Measurements from ENCODE around the gene KCNJ9.

The KCNJ9 gene

DNA sequence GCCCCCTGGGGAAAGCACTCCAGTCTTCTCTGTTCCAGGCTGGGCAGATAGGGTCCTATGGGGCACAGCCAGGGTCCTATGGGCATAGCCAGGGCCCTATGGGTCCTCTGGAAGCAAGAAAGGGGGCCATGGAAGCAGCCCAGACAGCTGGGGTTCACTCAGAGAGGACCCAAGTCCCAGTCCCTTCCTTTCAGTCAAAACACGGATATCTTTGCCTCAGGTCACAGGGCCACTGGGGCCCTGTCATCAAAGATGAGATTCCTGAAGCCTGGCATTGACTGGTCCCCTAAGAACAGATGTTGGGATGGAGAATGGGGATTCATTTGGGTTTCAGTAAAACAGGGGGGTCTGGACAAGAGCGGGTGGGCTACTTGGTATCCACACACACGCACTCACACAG is 8.5 kb downstream of the KCNJ9 start:
- no peak for DNase-seq

DNA sequence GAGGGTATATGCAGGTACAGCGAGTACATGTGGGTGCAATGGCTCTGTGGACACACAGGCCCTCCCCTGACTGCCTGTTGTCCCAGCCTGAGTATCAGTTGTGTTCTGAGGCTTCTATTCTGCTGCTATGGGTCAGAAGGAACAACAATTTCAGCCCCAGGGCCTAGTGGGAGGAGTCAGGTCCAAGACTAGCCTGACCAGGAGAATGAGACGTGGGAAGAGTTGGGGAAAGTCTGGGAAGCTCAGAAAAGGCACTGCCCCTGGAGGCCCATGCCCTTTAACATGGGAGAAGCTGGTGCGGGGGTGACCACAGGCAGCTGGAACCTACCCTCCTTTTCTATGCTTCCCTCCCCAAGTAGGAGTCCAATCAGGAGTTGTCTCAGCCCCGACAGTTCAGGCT is 9.4 kb downstream of the KCNJ9 start:
- no peak for DNase-seq

DNA sequence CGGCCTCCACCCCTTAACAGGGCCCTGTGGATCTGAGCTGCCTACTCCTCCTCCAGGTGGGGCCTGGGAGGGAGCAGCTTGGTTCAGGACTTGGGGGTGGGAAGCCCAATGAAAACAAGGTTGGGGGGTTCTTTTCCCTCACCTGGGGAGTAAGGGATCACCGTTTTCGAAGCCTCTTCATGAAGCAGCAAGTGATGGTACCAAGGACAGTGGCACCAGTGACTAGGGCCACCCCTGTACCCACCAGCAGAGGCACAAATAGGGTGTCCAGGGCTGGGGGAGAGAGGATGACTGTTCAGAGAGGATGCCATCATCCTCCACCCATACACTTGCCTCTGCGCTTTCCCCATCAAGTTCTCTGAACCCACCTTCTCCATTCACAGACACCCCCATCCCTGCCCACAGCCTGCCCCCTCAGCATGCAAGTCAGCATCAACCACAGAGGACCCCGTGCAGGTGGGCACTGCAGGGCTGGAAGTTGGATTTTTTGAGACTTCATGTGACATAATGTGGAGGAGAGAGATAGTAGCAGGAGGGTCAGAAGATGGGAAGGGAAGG is 10.4 kb downstream of the KCNJ9 start:
- DNase-seq, result no peak

DNA sequence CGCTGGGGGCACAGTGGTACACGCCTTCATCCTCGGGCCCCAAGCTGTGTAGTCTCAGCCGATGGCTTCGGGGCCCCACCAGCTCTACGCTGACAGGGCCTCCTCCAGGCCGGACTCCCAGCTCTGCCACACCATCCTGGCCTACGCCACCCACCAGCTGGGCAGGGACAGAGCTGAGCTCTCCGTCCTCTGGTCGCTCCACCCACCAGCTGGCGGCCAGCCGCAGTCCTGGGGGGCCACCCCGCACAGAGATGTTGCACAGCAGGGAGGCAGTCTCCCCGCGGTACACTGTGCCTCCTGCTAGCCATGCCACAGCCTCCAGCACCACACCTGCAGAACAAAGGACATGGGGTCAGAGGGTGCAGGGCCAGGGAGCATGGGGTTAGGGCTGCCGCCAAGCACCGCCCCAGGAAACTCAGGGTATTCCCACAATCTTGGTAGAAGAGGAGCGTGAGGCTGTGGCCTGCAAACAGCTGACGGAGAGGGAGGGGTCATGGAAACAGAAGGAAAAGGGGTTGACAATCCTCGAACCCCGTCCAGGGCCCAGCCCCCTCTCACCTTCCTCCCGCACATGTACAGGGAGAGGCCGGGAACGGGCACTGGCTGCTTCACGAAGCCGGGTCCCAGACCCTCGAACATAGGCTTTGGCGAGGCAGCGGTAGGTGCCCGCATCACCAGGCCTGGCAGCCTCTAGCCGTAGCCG is 11.2 kb downstream of the KCNJ9 start:
- DNase-seq, result no peak

DNA sequence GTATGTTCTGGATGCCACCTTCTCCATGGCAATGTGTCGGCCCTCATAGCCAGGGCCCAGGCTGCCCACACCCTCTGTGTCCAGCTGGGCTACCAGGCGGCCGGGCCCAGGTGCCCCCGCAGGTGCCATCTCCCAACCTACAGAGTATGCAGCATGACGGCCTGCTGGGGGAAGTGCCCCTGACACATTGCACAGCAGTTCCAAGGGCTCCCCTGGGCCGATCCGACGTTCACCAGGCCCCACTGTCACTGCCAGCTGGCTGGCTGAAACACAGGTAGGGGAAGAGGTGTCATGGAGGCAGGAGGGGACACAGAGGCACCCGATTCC is 11.7 kb downstream of the KCNJ9 start:
- no peak for DNase-seq

DNA sequence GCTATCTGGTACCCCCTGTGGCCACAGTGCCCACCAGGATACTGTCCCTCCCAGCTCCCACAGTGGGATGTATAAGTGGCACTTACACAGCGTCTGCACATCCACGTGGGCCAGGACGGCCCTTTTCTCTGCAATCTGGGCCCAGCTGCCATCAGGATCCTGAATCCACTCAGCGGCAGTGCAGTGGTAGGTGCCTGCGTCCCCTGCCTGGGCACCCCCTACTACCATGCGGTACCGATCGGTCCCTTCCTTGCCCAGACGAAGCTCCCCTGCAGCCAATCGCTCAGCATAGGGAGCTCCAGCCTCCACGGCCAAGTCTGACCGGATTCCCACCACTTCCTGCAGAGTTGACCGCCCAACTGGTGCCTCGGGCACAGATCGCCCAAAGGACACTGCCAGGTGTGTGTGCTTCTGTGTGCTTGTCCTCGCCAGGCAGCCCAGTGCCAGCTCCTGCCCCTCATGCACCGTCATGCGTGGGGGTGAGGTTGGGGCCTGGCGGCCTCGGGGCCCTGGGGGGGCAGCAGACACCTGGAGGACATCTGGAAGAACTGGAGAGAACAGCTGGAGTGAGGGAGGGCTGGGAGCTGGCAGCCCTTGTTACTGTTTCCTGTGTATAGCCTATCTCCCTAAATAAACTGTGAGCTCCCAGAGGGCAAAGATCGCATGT is 12.4 kb downstream of the KCNJ9 start:
- DNase-seq, result no peak

DNA sequence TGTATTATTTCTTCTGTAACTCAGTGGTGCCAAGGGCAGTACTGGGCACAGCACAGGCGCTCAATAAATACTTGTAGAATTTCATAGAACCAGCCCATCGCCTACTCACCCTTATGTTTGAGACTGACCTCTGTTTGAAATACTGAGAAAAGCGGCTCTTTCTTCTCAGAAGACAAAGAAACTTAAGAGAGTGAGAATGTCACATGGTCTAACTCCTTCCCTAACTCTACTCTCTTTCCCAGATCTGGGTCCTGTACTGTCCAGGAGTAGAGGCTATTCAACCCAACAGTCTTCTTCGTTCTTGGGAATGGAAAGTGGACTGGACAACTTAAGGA is 12.9 kb downstream of the KCNJ9 start:
- no peak for DNase-seq

DNA sequence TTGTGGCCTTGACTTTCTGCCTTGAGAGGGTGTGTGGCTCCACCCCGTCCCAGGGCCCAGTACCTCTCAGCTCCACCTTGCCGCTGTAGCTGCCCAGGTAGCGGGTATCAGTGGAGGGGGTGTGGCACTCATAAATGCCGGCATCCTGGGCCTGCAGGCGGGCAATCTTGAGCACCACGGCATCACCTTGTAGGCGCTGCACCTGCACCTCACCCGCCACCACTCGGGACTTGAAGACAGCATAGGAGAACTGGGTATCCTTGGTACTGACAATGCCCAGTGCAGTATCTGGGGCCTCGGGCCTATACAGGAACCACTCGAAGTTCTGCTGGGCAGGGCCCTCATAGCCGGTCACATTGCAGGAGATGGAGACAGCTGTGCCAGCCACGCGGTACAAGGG is 13.5 kb downstream of the KCNJ9 start:
- DNase-seq, result no peak

DNA sequence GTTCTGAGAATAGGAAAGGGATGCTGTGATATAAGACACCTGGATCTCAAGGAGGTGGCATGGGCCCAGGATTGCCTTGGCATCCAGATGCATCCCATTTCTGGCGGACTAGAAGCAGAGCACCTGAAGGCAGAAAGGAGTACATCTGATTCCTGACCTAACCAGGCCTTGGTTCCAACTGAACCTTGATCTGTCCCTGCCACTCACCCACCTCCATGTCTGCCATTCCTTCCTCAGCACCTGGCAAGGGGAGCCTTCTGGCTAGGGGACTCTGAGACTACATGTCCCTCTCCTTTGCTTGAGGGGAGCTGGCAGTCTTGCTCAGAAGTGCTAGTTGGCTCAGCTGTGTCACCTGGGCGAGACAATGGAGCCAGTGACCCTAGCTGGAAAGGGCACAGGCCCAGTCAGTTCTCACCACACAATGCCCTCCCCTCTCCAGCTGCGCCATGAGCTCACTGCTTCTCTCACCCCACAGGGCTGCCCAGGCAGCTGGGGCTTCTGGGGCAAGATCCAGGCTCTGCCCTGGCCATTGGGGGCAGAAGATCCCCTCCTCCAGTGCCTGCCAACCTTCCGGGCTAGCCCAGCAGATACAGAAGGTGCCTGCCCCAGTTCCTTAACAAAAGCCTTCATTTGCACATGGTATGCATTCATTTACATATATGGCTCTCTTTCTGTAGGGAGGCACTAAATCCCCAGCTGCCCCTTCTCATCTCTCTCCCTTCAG is 14.2 kb downstream of the KCNJ9 start:
- no peak for DNase-seq

DNA sequence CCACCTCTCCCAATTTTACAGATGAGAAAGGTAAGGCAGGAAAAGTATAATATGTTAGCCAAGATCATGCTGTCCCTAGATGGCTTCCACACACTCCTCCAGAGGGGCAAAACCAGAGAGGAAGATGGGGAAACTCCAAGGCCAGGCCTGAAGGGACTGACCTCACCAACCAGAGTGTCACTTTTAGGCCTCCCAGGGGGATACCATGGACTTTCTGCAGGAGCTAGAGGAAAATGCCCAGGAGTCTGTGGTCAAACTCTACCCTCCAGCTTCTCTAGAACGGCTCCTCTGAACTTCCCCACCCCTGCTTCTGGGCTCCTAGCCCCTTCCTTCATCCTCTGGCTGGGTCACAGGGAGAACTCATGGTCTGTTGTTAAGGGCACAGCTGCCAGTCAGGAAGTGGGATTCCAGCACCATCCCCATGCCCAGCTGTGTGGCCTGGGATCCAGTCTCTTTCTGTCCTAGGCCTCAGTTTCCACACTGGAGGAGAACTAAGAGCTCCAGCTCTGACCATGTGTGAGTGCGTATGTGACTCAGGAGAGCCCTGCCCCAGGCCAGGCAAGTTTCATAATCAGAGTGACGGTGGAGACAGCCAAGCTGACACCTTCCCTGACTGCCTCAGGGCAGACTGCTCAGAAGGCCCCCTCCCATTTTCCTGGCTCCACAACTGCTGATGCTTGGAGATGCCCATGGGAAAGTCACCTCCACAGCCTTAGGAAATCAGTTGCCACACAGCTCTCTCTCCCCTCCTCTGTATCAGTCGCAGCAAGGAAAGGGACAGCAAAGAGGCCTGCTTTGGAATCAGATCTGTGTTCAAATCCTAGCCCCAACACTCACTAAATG is 15.2 kb downstream of the KCNJ9 start:
- DNase-seq, result peak in 1 of 2 donors; percentile 35

DNA sequence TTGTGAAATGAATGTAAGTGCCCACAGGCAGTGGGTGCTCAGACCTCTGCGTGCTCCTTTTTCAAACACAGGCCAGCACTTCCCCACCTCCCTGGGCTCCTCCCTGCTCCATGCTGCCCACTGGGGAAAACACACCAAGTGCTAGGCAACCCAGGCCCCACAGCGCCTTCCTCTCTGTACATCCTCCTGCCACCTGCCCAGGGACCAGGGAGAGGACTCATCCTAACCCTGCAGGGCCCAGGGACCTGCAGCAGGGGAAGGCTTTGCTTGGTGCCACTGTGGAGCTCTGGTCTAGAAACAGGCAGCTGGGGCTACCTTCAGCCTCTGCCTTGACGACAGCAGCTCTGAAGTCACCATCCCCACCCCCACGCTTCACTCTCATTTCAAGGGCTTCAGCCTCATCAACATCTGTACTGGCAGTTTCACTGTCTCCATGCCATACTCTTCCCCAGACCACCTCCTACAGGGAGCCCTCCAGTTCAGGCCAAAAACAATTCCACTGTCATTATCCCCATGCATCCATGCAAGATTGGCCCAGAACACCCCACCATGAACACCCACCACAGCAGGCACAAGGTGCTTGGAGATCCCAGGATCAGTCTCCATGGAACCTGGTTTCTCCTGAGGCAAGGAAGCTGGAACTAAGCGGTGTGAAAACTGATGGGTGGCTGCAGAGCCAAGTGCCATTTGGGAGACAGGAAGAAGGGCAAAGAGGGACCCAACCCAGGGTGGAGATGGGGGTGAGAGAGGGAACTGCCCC is 16.0 kb downstream of the KCNJ9 start:
- peak in 1 of 2 donors; percentile 19 for DNase-seq

DNA sequence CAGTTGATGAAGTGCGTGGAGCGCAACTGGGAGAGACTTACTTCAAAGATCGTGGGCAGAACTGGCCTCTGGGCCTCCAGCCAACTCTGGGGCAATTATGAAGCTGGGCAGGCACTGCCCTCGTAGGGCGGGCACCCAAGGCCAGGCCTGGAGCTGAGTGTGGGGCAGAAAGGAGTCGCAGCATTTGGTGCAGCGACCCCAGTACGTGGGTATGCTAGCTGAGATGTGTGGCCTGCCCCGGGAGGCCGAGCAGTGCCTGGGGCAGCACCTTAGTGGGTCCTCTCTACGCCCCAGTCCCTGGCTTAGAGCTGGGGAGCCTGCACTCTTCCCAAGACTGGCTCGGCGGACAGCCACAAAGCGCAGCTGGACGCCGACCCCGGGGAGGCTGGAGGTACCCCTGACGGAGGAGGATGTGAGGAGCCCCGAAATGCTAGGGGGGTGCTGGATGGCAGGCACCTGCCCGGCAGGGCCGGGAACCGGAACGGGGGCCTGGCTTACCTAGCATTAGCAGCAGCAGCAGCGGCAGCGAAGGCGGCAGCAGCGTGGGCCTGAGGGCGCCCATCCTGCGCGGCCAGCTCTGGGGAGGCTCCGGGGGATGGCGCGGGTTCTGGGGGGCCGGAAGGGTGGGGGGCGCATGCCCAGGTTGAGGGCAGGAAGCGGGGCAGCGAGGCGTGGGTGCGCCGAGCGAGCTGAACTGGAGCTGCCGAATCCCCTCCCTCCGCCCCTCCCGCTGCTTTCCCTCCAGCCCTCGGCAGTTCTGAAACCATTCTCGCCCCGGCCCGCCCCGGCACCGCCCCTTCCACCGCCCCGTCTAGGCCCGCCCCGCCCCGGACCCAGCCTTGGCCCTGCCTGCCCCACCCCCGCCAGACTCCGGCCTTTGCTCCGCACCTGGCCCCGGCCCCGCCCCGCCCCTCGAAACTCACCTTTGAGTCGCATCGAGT is 16.8 kb downstream of the KCNJ9 start, which contains the start of gene IGSF8:
TSS of gene IGSF8 (minus strand) at position 709 of the 941 bp plus-strand sequence. CDS start at position 562, 147 bp downstream.
- peak; percentile 91 to 95 for DNase-seq

DNA sequence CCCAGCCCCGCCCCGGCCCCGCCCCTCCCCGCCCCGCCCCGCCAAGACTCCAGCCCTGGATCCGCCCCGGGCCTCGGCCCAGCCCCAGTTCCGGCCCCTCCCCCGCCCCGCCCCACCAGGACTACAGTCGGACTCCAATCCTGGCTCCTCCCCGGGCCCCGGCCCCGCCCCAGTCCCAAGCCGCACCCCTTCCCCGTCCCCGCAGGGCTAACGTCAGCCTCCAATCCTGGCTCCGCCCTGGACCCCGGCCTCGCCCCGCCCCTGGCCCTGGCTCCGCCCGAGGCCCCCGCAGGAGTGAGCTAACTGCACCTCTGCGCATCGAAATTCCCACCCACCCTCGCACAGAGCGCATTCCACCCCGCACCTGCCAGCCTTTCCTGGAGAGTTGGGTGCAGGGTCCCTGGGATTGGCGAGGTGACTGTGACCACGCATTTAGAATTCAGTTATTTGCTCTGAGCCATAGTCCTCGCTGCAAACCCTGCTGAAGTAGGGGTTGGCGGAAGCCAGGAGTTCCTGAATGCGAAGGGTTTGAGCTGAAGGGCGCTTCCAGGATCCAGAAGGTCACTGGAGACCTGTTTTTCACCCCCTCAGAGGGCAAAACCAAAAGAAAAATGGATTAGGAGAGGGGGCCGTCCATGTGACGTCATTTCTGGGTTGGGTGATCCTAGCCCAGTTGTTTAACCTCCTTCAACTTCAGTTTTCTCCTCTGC is 17.7 kb downstream of the KCNJ9 start:
- DNase-seq, result peak; percentile 98

DNA sequence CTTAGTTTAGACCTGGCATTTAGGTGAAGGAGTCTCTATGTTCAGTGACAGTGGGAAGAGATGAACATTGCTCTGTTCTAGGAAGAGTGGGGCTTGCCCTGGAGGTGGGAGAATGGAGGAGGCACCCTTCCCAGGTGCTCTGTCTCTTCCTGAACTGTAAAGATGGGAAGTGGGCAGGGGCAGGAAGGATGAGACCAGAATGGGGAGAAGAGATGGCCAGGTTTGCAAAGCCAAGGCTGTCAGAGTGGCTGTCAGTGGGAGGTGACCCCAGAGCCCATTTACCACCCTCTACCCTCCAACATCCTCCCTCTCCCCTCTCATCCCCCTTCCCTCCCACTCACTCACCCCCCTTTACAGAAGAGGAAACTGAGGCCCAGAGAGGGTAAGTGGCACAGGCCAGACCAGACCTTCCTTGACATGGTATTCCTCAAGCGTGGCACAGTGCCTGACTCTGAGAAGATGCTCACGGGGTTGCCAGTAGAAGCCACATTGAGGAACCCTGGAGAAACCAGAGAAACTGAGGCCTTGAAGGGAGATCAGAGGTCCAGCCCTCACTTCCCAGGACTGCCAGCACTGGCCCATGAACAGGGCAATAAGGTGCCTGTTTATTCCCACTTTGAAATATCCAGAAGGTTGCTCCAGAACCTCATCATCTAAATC is 18.5 kb downstream of the KCNJ9 start:
- DNase-seq, result no peak

DNA sequence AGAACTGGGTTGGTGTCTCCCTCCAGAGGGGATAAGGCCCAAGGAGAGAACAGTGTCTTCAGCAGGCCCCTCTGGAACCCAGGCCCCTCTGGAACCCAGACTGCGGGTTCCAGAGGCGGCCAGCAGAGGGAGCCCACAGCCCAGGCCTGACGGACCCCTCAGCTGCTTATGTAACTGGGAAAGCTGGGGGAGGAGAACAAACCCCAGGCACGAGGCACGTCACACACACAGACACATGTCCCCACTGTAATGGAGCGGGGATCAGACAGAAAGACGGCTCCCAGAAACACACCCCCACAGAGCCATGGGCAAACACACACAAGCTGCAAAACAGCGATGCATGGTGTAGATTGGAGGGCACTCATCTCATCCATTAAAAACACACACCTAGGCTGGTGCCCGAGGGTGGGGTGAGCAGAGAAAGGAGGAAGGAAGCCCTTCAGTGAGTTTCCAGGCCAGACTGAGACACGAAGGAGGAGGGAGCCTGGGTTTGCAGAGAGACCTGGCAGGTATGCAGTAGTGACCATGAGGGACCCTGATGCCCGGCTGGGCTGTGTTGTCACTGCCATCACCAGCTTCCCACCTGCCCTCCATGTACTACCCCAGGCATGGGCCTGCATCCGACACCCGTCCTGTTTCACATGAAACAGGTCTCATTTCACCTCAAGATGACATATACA is 19.8 kb downstream of the KCNJ9 start:
- peak; percentile 86 for DNase-seq

DNA sequence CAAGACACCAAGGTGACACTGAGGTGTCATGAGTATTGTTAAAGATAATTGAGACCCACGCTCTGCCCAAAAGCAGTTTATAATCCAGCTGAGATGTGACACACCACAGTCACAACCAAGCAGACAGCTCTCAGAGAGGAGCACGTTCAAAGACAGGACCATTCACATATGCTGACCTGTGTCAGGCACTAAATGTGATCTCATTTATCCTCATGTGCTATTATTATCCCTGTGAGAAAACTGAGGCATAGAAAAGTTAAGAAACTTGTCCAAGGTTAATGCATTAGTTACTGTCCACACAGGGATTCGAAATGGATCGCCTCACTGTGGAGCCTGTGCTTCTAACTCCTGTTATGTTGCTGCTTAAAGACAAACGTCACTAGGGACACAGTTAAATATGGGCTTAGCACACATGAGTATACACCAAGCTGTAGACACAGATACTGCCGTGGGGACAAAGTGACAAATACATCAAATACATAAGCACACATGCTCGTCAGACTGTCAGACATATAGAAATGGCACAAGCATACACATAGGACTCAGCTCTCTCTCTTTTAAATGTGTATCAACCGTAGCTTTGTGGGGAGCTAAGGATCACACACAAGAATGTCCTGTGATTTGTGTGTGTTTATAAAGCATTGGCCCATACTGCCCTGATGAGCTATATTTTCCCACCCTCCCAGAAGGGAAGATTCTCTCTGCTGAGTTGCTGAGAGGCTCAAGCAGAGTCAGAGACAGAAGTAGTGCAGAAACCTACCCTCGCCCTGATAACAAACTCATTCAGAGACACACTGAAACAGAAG is 20.6 kb downstream of the KCNJ9 start:
- no peak for DNase-seq

DNA sequence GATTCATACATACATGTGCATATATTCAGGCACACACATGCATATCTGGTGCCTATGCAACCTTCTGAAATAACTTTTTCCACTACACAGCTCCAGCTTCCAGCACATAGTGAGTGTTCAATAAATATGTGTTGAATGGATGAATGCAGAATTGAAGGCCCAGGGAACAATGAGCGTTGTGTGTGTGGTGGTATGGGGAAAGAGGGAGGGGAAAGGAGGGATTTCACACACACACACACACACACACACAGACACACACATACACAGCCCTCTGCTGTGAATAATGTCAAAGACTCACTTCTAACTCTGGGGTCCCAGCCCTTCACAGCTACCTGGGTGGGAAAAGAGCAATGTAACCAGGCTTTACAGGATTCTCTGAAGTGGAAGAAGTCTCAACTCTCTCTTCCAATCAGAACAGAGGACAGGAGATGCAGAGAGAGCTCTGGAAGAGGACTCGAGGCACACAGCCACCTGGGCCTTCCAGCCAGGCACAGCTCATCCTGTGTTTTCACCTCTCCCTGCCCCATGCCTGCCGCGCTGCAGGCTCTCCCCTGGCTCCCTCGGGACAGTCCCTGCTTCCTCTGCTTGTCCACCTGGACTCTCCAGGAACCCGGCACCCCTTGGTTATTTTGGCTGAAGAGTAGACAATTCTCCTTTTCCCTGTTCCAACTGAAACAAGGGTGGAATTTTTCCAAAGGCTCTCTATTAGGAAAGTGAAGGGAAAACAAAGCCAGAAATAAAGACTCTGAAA is 22.5 kb downstream of the KCNJ9 start:
- no peak for DNase-seq

Measured in CD4-positive, alpha-beta T cell treated with Interleukin-4 for 1 hour (primary cell).